ENCODE results near the gene CNN2.

Gene CNN2

GRCh38 chr19:1025960-1026782, at the start of gene CNN2:
Gene CNN2 (plus strand): TSS chr19:1026608. CDS start chr19:1026662, 54 bp downstream.
- DNase-seq: no peak

DNA sequence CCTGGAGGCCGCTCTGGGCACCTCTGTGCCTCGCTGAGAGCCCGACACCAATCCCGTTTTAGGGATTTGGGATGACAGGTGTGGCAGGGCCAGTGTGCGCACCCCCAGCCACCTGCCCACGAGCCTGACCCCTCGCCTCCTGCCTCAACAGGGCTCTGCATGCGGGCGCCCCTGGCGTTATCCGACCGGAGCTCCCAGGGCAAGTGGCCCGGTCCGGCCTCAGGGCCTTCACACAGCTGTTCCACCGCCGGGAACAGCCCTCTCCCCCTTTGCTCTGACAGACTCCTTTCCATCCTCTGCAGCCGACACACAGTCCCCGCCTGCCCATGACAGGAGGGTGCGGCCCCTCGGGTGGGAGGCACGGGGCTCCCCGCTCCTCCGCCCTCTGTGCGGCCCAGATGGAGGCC, 49.3 kb upstream of the CNN2 start:
- no peak for DNase-seq

DNA sequence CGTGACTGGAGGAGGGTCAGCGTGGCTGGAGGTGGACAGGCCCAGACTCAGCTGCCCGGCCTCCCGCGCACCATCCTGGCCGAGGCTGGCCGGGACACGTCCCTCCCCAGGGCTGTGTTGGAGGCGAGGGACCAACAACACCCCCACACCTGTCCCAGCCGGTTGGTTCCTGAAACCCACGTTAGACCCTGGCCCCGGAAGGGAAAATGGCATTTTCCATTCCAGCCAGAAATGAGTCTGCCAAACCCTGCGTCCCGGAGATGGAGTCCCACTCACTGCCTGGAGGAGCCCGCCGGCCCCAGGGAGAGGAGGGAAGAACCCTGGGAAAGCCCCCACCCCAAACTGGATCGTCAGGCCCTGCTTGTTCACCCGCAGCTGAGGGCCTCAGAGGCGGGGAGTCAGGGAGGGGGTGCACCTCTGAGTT, 47.1 kb upstream of the CNN2 start:
- no peak for DNase-seq

DNA sequence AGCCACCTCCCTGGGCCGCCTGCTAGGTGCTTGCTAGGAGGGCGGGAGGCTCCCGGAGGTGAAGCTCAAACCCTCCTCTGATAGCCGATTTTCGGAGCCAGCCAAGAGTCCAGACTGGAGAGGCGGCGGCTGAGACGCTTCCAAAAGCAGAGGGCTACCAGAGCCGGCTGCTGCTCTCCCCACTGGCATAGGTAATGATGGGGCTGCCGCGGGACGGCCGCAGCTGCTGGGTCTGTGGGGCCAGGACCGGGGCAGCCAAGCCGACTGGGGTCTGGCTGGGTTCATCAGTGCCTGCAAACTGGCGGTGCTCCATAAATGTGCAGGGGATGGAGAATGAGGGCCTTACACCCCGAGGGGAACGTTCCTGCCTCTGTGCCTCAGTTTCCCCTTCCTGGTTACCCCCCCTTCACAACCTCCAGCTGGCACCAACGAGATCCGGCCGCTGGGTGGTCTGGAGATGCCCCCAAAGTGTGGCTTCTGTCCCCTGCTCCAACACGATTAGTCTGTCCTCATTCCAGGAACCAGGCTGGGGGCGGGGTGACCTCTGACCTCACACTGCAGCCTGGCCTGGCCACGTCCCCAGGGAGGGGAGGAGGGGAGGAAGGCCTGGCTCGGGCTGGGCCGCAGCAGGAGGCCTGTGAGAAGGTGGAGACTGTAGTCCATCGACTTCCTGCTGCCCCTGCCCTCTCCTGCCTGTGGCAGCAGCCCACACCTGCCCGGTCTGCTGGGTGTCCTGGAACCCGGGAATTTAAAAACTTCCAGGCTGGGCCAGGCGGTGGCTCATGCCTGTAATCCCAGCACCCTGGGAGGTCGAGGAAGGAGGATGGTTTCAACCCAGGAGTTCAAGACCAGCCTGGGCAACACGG, 46.0 kb upstream of the CNN2 start:
- DNase-seq: no peak

DNA sequence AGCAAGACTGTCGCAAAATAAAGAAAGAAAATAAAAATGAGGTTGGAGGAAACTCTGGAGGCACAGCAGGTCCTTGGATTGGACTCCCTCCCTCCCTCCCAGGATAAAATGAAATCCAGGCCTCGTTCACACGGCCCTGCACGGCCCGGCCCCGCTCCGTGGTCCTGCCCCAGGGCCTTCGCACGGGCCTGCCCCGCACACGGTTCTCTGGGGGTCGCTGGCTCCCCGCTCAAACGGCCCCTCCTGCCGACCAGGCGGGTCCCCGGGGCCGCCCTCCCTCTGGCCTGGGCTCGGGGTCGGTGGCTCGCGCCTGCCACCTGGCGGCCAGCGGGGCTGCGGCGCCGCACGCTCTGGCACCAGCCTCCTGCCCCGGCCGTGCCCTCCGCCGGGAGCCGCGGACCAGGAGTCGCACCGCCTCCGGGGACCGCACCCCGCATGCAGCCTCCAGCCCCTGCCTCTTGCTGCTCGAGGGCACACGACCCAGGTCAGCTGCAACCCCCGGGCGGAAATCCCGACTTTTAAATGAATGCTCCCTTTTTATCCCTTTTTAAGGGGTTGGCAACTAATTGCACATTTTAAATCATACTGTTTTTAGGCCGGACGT, 43.7 kb upstream of the CNN2 start:
- no peak for DNase-seq

- DNase-seq: no peak
Measured at GRCh38 chr19:984165-984967, 42.0 kb upstream of the CNN2 start, which contains the start of gene WDR18. Gene WDR18 (plus strand): TSS chr19:984345. CDS start chr19:984354, 9 bp downstream.

- no peak for DNase-seq
Measured at GRCh38 chr19:986083-986482, 40.3 kb upstream of the CNN2 start.

GRCh38 chr19:988081-988480, 38.3 kb upstream of the CNN2 start:
- no peak for DNase-seq

DNA sequence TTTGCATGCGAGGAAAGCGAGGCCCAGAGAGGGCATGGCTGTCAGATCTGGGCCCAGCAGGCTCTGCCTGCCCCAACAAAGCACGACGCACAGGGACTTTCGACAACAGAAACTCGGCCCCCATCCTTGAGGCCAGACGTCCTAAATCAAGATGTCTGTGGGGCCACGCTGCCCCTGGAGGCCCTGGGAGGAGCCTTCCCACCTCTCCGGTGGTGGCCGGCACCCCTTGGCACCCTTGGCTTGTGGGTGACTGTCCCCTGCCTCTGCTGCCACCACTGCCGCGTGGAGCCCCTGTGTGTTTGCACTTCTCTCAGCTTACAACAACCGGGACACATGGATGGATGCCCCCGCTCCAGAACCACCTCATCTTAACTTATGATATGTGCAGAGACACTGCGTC, 37.9 kb upstream of the CNN2 start:
- no peak for DNase-seq

DNA sequence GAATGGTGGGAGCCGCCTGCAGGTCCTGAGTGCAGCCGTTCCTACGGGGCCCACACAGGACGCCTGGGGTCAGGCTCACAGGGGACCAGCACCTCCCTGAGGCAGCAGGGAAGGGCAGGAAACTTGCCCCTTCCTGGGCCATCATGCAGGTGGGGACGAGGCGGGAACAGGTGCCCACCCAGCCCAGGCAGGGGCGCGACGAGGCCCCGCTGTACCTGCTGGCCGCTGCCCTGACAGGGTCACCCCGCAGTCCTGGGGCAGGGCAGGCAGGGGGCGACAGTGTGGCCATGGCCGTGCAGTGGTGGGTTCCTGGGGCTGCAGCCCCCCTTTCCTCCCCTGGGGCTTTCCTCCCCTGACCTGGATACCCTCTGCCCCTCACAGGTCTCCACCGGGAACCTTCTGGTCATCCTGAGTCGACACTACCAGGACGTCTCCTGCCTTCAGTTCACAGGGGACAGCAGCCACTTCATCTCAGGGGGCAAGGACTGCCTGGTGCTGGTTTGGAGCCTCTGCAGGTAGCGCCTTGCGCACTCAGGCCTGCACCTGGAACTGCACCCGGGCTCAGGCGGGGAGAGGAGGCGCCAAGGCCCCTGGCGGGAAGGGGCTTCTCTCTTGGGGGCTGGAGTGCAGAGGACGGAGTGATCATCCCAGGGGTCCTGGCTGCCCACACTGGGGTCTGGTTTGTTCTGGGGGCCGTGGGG, 36.9 kb upstream of the CNN2 start:
- no peak for DNase-seq

- DNase-seq: no peak
Measured at GRCh38 chr19:990119-990571, 36.3 kb upstream of the CNN2 start.

- DNase-seq: no peak
Measured at GRCh38 chr19:990746-991145, 35.7 kb upstream of the CNN2 start.

DNA sequence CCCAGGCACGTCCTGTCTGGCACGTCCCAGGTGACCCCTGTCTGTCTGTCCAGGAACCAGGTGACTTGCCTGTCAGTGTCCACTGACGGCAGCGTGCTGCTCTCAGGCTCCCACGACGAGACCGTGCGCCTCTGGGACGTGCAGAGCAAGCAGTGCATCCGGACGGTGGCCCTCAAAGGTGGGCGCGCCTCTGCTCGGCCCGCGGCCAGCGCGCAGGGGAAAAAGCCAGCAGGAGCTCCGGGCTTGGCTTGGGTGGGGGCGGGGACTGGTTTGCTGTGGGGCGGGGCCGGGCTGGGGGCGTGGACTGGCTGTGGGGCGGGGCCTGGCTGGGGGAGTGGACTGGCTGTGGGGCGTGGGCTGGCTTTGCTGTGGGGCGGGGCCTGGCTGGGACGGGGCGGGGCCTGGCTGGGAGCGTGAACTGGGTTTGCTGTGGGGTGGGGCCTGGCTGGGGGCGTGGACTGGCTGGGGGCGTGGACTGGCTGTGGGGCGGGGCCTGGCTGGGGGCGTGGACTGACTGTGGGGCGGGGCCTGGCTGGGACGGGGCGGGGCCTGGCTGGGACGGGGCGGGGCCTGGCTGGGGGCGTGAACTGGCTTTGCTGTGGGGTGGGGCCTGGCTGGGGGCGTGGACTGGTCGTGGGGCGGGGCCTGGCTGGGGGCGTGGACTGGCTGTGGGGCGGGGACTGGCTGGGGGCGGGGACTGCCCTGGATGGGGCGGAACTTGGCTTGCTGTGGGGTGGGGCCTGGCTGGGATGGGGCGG, 35.1 kb upstream of the CNN2 start:
- DNase-seq: no peak

- DNase-seq: no peak
Measured at GRCh38 chr19:991932-992669, 34.3 kb upstream of the CNN2 start.

- DNase-seq: no peak
Measured at GRCh38 chr19:992670-993055, 33.7 kb upstream of the CNN2 start.

- no peak for DNase-seq
Measured at GRCh38 chr19:993361-993830, 33.0 kb upstream of the CNN2 start.

- no peak for DNase-seq
Measured at GRCh38 chr19:993831-994393, 32.5 kb upstream of the CNN2 start.

GRCh38 chr19:994516-994915, 31.9 kb upstream of the CNN2 start:
- DNase-seq: no peak

DNA sequence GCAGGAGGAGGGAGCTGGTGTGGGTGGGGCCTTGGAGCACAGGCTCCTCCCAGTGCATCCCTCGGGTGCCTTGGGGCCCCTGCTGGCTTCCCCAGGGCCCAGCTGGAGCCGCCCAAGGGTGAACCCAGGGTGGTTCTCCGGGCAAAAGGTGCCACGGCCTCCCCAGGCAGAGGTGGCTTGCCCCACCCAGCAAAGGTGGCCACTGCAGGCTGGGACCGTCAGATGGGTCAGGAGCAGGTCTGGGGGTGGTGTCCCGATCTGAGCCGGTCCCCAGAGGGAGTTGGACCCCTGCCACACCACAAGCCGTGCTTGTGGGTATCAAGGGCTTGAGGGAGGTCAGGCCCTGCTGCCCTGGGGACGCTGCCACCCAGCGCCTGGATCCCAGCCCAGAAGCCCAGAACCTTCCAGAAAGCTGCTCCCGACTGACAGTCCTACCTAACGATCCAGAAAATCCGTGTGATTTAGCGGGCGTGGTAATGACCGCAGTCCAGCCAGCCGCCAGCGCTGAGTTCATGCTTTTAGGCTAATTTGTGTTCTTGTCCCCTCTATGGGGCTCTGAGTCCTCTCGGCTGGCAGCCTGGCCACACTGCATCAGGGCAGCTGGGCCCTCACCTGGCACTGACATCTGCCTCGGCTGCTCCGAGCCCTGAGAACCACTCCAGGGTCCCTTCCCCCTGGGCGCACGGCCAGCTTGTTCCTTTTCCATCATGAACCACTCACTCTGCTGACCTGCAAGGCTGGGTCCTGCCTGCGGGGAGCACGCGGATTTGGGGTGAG, 31.2 kb upstream of the CNN2 start:
- DNase-seq: no peak

All from NCI-H1436 treated with DMSO at 0.1 percent for 48 hours (cell line).